PC-3 (cell line): ENCODE measurements around the gene TRABD. TPM values are rescaled to one million over a fixed set of nuclear protein-coding genes. Genes with fewer than 3 reads are reported as not detected.

Experiments used
- ATAC-seq: fragments of 200-7000 bp; cut with Tn5 transposase; 2 replicates; pipeline ENCODE4 v1.9.1; 2020; ENCODE audit warnings: mild to moderate bottlenecking, moderate library complexity
- BruUV-seq: library from RNA; stranded (reverse); fragments of 400-500 nt; replicated peaks from 2 replicates; lab custom pipeline; 2021; lab: Mats Ljungman, UMichigan
- CTCF ChIA-PET: fragments of 300-600 bp; sonication (Branson Sonifier 250); formaldehyde crosslinking; loops from one replicate; lab custom pipeline; 2022; ENCODE audit warnings: antibody characterized with exemption; lab: Charles Lee
- POLR2A ChIA-PET: fragments of 300-600 bp; sonication (Branson Sonifier 250); formaldehyde crosslinking; loops from one replicate; lab custom pipeline; 2022; ENCODE audit warnings: antibody characterized with exemption; ENCODE audit not compliant: unreplicated experiment; lab: Charles Lee
- DNase-seq: peaks from one replicate; pipeline ENCODE4 v3.0.0-alpha.2; 2015
- H2AFZ ChIP-seq: fragments of 300-600 bp; sonication (generic); 2 replicates; pipeline ENCODE4 v1.6.0; 2016; ENCODE audit warnings: antibody characterized with exemption, low read length
- H3F3A ChIP-seq: fragments of 300-600 bp; sonication (generic); one replicate; pipeline ENCODE4 v1.6.0; 2017; ENCODE audit warnings: antibody characterized with exemption, low read length, control low read depth, mild to moderate bottlenecking; ENCODE audit not compliant: unreplicated experiment
- H3K27ac ChIP-seq: fragments of 300-600 bp; sonication (generic); 2 replicates; pipeline ENCODE4 v1.5.1; 2016; ENCODE audit warnings: mild to moderate bottlenecking, low read length
- H3K27me3 ChIP-seq: fragments of 300-600 bp; sonication (generic); 2 replicates; pipeline ENCODE4 v1.6.1; 2016; ENCODE audit warnings: low read length, mixed read lengths
- H3K36me3 ChIP-seq: fragments of 300-600 bp; sonication (generic); 2 replicates; pipeline ENCODE4 v1.6.1; 2016; ENCODE audit warnings: low read depth, mixed run types, low read length, mixed read lengths
- H3K4me1 ChIP-seq: fragments of 300-600 bp; sonication (generic); 2 replicates; pipeline ENCODE4 v1.5.1; 2016; ENCODE audit warnings: low read length; ENCODE audit not compliant: insufficient read depth
- H3K4me2 ChIP-seq: fragments of 300-600 bp; sonication (generic); 2 replicates; pipeline ENCODE4 v1.6.0; 2016; ENCODE audit warnings: low read length
- H3K4me3 ChIP-seq: fragments of 300-600 bp; sonication (generic); 2 replicates; pipeline ENCODE4 v1.5.1; 2016; ENCODE audit warnings: mild to moderate bottlenecking, low read length, mixed read lengths
- H3K79me2 ChIP-seq: fragments of 300-600 bp; sonication (generic); 2 replicates; pipeline ENCODE4 v1.6.1; 2017; ENCODE audit warnings: low read length, mixed read lengths
- H3K9ac ChIP-seq: fragments of 300-600 bp; sonication (generic); 2 replicates; pipeline ENCODE4 v1.6.0; 2016; ENCODE audit warnings: mild to moderate bottlenecking, low read length
- H3K9me2 ChIP-seq: fragments of 300-600 bp; sonication (generic); replicated peaks from 2 replicates; pipeline ENCODE4 v1.6.1; 2016; ENCODE audit warnings: mixed run types, low read length, mixed read lengths
- H3K9me3 ChIP-seq: fragments of 300-600 bp; sonication (generic); 2 replicates; pipeline ENCODE4 v1.6.1; 2016; ENCODE audit warnings: low read length, mixed read lengths
- H4K20me1 ChIP-seq: fragments of 300-600 bp; sonication (generic); 2 replicates; pipeline ENCODE4 v1.6.1; 2016; ENCODE audit warnings: low read length, mixed read lengths
- CTCF ChIP-seq: fragments of 300-600 bp; sonication (generic); conservative IDR thresholded peaks from 2 replicates; pipeline ENCODE4 v1.5.1; 2017; ENCODE audit warnings: antibody characterized with exemption, low read depth, mild to moderate bottlenecking, low read length
- EZH2 ChIP-seq: fragments of 300-600 bp; sonication (generic); IDR thresholded peaks from one replicate; pipeline ENCODE4 v1.6.1; 2017; ENCODE audit warnings: antibody characterized with exemption, mild to moderate bottlenecking, low read length; ENCODE audit not compliant: unreplicated experiment
- EZH2phosphoT487 ChIP-seq: fragments of 300-600 bp; sonication (generic); IDR thresholded peaks from 2 replicates; pipeline ENCODE4 v1.6.1; 2018; ENCODE audit warnings: mild to moderate bottlenecking, antibody characterized with exemption, low read length, borderline replicate concordance
- intact Hi-C: fragments of 100-400 bp; cut with micrococcal nuclease; formaldehyde crosslinking; loops from 2 replicates; pipeline ENCODE4 v1.9.0; 2023
- total RNA-seq: library from RNA; depleted of rRNA; stranded (reverse); fragments of >200 nt; gene quantifications from 2 replicates; pipeline ENCODE4 v1.2.3, GENCODE V29; 2014

TRABD gene
- total RNA-seq, 1 experiment from 2014 or later: 53.4 TPM

GRCh38 chr22:50148166-50148500 lies 37.6 kb upstream of the TRABD start:
- no peaks in the 10 kb centered on the region for H4K20me1 ChIP-seq

GRCh38 chr22:50148991-50149721 lies 36.6 kb upstream of the TRABD start:
- Histone ChIP-seq H3K9me2 (no peaks in the 10 kb centered on the region), H3K9me3 (no peaks in the 10 kb centered on the region), H3K27ac (no peak overlapping the region), H3K36me3 (no peaks in the 10 kb centered on the region), H3K79me2 (no peaks in the 10 kb centered on the region), H4K20me1 (no peaks in the 10 kb centered on the region), H3K4me3 (peak overlapping the region; percentile 50; the same call in 1 of the 2 replicates), H3F3A (no peaks in the 10 kb centered on the region), H3K4me2 (peak overlapping the region; percentile 75), H3K4me1 (no peaks in the 10 kb centered on the region), H3K9ac (no peak overlapping the region), H2AFZ (peak overlapping the region; percentile 78), H3K27me3 (no peaks in the 10 kb centered on the region)
- ChIA-PET CTCF (interaction anchor here (0.5 kb wide), 1 partner anchor 64 kb away, joined by 4 read pairs; no protein-coding TSS in a partner anchor), POLR2A (no interaction called here)
- DNase-seq: peak; percentile 72
- ATAC-seq: peak; percentile 97
- intact Hi-C loops: loop anchor here (1.0 kb wide), 1 partner anchor 38 kb away; no protein-coding TSS in a partner anchor
- no TSS peak for BruUV-seq
- TF ChIP-seq EZH2phosphoT487 (no peak), CTCF (peak; percentile 88)

More at GRCh38 chr22:50148166-50148500, 37.6 kb upstream of the TRABD start:
- ChIA-PET POLR2A (no interaction called here), CTCF (no interaction called here)
- no TSS peak for BruUV-seq
- Histone ChIP-seq H3K9ac (no peak overlapping the region), H3K36me3 (no peaks in the 10 kb centered on the region), H3K27me3 (no peaks in the 10 kb centered on the region), H3K4me1 (no peaks in the 10 kb centered on the region), H3K79me2 (no peaks in the 10 kb centered on the region), H3K4me3 (no peak overlapping the region), H3F3A (no peaks in the 10 kb centered on the region), H3K4me2 (no peak overlapping the region), H2AFZ (no peak overlapping the region), H3K9me2 (no peaks in the 10 kb centered on the region), H3K9me3 (no peaks in the 10 kb centered on the region), H3K27ac (no peak overlapping the region)
- intact Hi-C loops: no loop called here
- DNase-seq: no peak
- no peak for ATAC-seq
- TF ChIP-seq EZH2phosphoT487 (no peak), EZH2 (no peak), CTCF (no peak)
